Pulmonary artery endothelial cell (primary cell): ENCODE results near the gene COPG2. TPM values are rescaled to one million over a fixed set of nuclear protein-coding genes. Genes with fewer than 3 reads are reported as not detected.

Experiments used
- DNase-seq: peaks from one replicate; pipeline ENCODE4 v3.0.0-alpha.2; 2011; ENCODE audit warnings: low read depth, low spot score
- total RNA-seq: library from RNA; depleted of rRNA; stranded (reverse); fragments of >200 nt; gene quantifications from 2 replicates; pipeline ENCODE4 v1.2.3, GENCODE V29; 2014

The COPG2 gene
- total RNA-seq, 1 donor from 2014 or later, result 22.2 TPM

- DNase-seq, result no peak
Observed at GRCh38 chr7:130500463-130500862, 168.1 kb downstream of the COPG2 start.

- no peak for DNase-seq
Observed at GRCh38 chr7:130494431-130494858, 174.1 kb downstream of the COPG2 start.

GRCh38 chr7:130493275-130493873, 175.2 kb downstream of the COPG2 start:
- no peak for DNase-seq

GRCh38 chr7:130492523-130493274, 175.8 kb downstream of the COPG2 start:
- no peak for DNase-seq

GRCh38 chr7:130491841-130492522, 176.6 kb downstream of the COPG2 start, which contains the start of gene MEST:
Gene MEST (plus strand): TSS chr7:130492085. CDS start chr7:130492314, 229 bp downstream.
- DNase-seq, result no peak

GRCh38 chr7:130490888-130491804, 177.4 kb downstream of the COPG2 start:
- DNase-seq, result no peak

GRCh38 chr7:130490311-130490791, 178.2 kb downstream of the COPG2 start:
- no peak for DNase-seq

- no peak for DNase-seq
Observed at GRCh38 chr7:130489140-130489983, 179.2 kb downstream of the COPG2 start.

GRCh38 chr7:130488392-130489139, 180.0 kb downstream of the COPG2 start:
- DNase-seq, result no peak

- DNase-seq, result no peak
Observed at GRCh38 chr7:130486954-130487436, 181.6 kb downstream of the COPG2 start.

- DNase-seq, result no peak
Observed at GRCh38 chr7:130486114-130486953, 182.2 kb downstream of the COPG2 start.

- DNase-seq, result no peak
Observed at GRCh38 chr7:130485734-130486113, 182.8 kb downstream of the COPG2 start.

GRCh38 chr7:130483031-130483430, 185.5 kb downstream of the COPG2 start:
- no peak for DNase-seq

- DNase-seq, result no peak
Observed at GRCh38 chr7:130481898-130482297, 186.7 kb downstream of the COPG2 start.

GRCh38 chr7:130479716-130480400, 188.7 kb downstream of the COPG2 start:
- no peak for DNase-seq

- DNase-seq, result no peak
Observed at GRCh38 chr7:130478991-130479390, 189.6 kb downstream of the COPG2 start.

- DNase-seq, result no peak
Observed at GRCh38 chr7:130476297-130477150, 192.0 kb downstream of the COPG2 start.
